B cell (primary cell): ENCODE measurements around the gene PCF11.

Source experiments
- EZH2 ChIP-seq: IDR thresholded peaks from 2 replicates; pipeline ENCODE4 v1.6.1; 2012; ENCODE audit warnings: borderline replicate concordance, low read depth, mild to moderate bottlenecking, moderate library complexity, low read length; ENCODE audit not compliant: insufficient read depth, poor library complexity, severe bottlenecking
- TF ChIP-seq, protein P1 (sequence below): fragments of 200-600 bp; IDR thresholded peaks from one replicate; pipeline ENCODE4 v1.8.0; 2022; ENCODE audit warnings: antibody characterized with exemption, mild to moderate bottlenecking

DNA sequence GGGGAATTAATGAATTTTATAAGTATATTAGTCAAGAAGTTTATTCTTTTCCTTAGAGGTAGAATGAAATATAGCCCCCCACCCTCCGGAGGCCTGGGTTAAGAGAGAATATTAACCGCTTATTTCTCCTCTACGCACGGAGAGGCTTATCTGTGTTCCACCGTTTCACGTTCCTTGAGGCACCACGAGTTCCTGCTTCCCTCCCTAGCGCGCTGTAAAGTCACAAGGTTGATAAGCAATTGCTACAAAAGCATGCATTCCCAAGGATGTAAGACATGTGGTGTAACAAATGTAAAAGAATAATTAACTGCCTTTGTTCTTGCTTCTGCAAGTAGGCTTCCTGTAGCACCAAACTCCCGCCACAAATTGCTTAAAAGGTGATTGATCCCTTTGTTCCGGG, 35.1 kb downstream of the PCF11 start:
- TF ChIP-seq, protein P1, sequence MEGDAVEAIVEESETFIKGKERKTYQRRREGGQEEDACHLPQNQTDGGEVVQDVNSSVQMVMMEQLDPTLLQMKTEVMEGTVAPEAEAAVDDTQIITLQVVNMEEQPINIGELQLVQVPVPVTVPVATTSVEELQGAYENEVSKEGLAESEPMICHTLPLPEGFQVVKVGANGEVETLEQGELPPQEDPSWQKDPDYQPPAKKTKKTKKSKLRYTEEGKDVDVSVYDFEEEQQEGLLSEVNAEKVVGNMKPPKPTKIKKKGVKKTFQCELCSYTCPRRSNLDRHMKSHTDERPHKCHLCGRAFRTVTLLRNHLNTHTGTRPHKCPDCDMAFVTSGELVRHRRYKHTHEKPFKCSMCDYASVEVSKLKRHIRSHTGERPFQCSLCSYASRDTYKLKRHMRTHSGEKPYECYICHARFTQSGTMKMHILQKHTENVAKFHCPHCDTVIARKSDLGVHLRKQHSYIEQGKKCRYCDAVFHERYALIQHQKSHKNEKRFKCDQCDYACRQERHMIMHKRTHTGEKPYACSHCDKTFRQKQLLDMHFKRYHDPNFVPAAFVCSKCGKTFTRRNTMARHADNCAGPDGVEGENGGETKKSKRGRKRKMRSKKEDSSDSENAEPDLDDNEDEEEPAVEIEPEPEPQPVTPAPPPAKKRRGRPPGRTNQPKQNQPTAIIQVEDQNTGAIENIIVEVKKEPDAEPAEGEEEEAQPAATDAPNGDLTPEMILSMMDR = no peak
- TF ChIP-seq EZH2 = no peak
